HG03439 (cell line): Measurements from ENCODE around the gene FABP2.
"Not testable (repeated sequence)": the region's sequence is repeated elsewhere in the genome, so short reads cannot be mapped to it uniquely, and the experiment has no call there.

Experiments used
- ATAC-seq: cut with Tn5 transposase; IDR thresholded peaks from one replicate; pipeline ENCODE4 v1.9.1; 2021; ENCODE audit warnings: mild to moderate bottlenecking, moderate library complexity; ENCODE audit not compliant: unreplicated experiment

The FABP2 gene

GRCh38 chr4:119313237-119313636, 8.7 kb downstream of the FABP2 start:
- no peak for ATAC-seq

GRCh38 chr4:119310826-119311225, 11.1 kb downstream of the FABP2 start:
- no peak for ATAC-seq

DNA sequence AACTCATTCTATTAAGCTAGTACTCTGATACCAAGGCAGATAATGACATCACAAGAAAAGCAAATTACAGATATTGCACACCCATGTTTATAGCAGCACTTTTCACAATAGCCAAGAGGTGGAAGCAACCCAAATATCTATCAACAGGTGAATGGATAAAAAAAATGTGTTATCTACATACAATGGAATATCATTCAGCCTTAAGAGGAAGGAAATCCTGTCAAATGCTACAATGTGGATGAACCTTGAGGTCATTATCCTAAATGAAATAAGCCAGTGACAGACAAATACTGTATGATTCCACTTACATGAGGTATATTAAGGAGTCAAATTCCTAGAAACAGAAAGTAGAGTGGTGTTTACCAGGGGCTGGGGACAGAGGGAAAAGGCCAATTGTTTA, 14.3 kb downstream of the FABP2 start:
- ATAC-seq, result no peak

GRCh38 chr4:119304431-119304830, 17.5 kb downstream of the FABP2 start:
- ATAC-seq, result no peak

DNA sequence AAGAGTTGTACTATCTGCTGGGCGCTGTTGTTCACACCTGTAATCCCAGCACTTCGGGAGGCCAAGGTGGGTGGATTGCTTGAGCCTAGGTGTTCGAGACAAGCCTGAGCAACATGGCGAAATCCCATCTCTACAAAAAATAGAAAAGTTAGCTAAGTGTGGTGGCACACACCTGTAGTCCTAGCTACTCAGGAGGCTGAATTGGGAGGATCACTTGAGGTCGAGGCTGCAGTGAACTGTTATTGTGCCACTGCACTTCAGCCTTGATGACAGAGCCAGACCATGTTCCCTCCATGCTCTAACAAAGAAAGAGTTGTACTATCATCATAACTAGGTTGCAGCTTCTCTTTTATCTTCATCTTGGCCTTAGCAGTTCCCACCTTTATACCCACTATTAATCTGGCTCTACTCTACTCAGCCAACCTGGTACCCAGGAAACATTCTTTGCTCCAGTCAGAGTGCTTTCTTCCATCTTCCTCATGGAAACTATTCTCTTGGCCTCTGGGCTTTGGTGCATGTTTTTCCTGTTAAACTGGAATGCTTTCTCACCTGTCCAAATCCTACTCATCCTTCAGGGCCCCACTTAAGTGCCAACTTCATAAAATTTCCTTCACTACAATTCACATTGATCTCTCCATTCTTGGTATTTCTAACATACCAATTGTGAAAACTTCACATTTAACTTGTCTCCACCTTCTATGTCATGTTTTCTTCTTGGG, 18.2 kb downstream of the FABP2 start:
- ATAC-seq, result no peak

- ATAC-seq, result no peak
Observed at GRCh38 chr4:119302073-119302832, 19.7 kb downstream of the FABP2 start.

DNA sequence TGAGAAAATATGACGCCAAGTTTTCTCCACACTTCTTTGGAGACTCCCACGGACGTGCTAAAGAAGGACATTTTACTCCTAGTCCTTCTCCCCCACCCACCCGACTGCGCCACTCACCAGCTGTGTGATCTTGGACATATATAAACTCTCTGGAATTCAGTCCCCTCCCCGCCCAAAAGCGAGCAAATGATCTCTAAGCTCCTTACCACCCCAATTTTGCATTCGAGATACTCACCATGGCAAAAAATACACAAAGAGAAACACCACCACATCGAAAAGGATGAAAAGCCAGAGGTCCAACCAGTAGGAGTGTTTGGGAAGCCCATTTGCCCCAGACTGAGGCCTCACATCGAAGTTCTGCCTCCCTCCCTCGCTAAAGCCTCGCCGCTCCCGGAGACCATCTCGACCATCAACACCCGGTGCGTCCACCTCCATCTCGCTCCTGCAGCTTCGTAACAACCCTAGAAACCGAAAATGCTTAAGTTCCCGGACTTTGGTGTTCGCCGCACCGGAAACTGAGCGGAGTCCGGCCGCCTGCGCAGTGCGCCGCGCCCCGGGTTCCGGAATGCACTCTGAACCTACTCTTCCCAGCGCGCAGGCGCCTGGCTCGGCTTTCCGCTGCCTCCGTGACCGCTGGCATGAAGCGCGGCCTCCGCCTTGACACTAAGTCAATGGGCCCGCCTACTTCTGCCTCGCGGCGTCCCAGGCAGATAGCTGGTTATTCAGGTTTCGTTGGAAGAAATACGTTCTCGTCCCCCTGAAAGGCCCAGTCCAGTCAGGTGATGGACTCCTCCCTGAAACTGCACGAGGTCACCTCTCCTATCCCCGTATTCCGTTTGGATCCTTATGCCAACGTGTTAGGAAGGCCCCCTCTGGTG, 21.6 kb downstream of the FABP2 start:
- ATAC-seq, result peak; percentile 99

DNA sequence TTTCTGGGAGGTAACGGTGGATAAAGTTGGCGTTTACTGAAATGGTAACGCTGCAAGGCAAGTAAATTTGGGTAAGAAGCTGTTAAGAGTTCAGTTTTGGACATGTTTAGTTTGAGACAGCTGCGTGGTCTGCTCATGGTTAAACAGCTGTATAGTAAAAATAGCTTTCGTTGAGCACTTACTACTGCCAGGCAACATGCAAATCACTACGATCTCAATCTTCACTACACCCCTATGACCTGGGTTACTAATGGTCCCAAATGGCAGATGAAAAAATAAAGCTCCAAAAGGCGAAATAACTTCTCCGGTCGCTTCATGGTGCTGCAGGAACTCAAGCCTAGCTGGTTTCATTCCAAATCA, 22.2 kb downstream of the FABP2 start:
- ATAC-seq, result peak; percentile 54

DNA sequence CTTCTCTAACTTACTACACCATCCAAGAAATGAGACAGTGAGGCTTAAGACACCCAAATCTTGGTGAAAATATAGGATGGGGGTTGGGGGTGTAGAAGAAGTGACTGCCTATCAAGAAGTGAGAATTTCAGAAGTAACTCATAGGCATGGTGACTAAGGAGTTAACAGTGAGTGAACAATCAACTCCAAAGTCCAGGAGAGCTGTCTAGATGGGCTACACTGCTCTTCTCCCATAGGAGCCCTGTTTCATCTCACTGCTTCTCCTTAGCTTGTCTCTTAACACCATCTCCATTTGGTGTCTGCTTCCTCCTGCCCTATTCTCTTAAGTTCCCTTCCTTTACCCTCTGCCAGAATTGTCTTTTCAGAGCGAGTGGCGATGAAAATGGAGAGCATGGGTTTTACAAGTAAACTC, 22.7 kb downstream of the FABP2 start:
- ATAC-seq, result no peak

- ATAC-seq, result no peak
Observed at GRCh38 chr4:119297795-119298194, 24.1 kb downstream of the FABP2 start.

DNA sequence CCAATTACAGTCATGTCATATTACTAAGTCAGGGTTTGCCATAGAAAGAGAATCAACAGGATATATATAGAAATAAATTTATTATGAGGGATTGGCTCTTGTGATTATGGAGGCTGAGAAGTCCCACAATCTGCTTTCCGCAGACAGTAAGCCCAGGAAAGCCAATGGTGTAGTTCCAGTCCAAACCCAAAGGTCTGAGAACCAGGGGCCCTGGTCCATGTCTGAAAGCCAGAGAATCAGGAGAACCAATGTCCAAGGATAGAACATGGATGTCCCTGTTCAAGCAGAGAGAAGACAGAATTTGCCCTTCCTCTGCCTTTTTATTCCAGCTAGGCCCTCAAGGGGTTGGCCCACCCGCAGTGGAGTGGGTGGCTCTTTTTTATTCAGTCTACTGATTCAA, 25.6 kb downstream of the FABP2 start:
- no peak for ATAC-seq

DNA sequence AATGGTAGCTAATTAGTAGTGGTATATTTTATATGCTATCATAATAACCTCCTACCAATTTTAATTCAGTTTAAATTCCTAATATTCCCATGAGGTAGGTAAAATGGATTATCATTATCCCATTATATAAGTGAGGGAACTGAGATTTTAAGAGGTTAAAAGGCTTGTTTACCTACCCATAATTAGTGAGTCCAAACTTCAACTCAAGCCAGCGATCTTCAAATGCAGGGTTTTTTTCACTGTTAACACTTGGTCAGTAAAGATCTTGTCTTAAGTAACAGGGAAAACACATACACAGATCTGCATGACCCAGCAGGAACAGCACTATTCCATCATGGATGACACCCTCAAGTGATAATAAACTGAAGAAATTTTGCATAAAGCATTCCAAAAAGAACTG, 31.3 kb downstream of the FABP2 start:
- no peak for ATAC-seq

- ATAC-seq, result no peak
Observed at GRCh38 chr4:119289313-119289712, 32.6 kb downstream of the FABP2 start.

GRCh38 chr4:119286377-119287002, 35.4 kb downstream of the FABP2 start:
- ATAC-seq, result no peak

- peak; percentile 59 for ATAC-seq
Observed at GRCh38 chr4:119284876-119285780, 36.8 kb downstream of the FABP2 start.

DNA sequence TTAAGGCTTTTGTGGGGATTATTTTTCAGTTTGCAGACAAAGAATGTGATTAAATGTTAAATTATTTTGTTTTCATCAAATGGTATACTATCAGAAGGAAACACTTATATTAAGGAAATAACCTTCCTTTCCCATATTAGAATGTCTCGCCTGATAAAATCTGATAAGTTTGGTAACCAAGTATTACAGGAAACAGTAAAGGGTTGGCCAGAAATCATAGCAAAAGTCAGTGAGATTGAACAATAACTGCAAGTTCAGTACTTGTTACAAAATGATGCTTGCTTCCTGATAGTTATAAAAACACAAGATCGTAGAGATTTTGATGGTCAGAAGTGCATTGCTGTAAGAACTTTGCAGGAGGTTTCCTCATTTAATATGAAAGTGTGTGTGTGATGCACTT, 40.5 kb downstream of the FABP2 start:
- no peak for ATAC-seq

DNA sequence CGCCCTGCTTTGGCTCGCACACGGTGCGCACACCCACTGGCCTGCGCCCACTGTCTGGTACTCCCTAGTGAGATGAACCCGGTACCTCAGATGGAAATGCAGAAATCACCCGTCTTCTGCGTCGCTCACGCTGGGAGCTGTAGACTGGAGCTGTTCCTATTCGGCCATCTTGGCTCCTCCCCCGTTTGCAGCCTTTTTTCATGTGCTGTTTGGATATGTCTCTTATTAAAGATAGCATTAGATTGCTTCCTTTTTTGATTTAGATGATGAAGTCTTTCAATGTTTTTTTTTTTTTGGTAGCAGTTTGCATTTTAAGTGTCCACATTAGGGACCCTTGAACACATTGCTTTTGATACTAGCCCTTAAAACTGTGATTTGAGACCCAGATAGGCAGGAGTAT, 42.0 kb downstream of the FABP2 start:
- ATAC-seq, result not testable (repeated sequence)

GRCh38 chr4:119279541-119279940, 42.4 kb downstream of the FABP2 start:
- not testable (repeated sequence) for ATAC-seq

- ATAC-seq, result no peak
Observed at GRCh38 chr4:119271361-119272085, 50.4 kb downstream of the FABP2 start.
